OCI-LY7 (cell line): Measurements from ENCODE around the gene NGB.

Source experiments
- CTCF ChIP-seq: fragments of 200-600 bp; sonication (generic); conservative IDR thresholded peaks from 2 replicates; pipeline ENCODE4 v1.5.1; 2014; ENCODE audit warnings: mild to moderate bottlenecking, antibody characterized with exemption, low read length, moderate library complexity, mixed read lengths
- EZH2phosphoT487 ChIP-seq: fragments of 200-600 bp; sonication (generic); IDR thresholded peaks from 2 replicates; pipeline ENCODE4 v1.6.1; 2018; ENCODE audit warnings: low read depth, borderline replicate concordance, mild to moderate bottlenecking, mixed run types, antibody characterized with exemption, low read length, moderate library complexity, mixed read lengths

DNA sequence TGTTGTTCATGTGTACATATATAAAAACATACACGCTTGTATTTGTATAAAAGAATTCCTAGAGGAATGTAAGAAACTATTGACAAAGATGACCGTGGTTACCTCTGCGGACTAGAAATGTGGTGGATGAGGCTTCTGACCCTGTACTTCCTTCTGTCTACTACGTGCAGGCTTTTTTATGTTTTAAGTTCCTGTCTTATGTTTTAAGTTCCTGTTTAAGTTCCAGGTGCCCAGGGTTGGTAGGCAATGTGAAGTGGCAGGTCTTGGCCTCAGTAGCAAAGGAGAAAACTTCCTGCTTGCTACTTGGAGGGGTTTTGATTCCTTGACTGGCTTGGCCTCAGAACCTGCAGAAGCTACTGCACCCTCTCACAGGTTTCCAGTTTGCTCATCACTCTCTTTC lies 38.1 kb upstream of the NGB start:
- no peak for TF ChIP-seq CTCF
- no peak for TF ChIP-seq EZH2phosphoT487
